NK-92 (cell line): Measurements from ENCODE around the gene RPS2.
"Not testable (repeated sequence)": the region's sequence is repeated elsewhere in the genome, so short reads cannot be mapped to it uniquely, and the experiment has no call there.

Experiments
- DNase-seq: peaks from one replicate; lab custom pipeline; 2025; ENCODE audit not compliant: unreplicated experiment; lab: John Stamatoyannopoulos, UW

Gene RPS2

DNA sequence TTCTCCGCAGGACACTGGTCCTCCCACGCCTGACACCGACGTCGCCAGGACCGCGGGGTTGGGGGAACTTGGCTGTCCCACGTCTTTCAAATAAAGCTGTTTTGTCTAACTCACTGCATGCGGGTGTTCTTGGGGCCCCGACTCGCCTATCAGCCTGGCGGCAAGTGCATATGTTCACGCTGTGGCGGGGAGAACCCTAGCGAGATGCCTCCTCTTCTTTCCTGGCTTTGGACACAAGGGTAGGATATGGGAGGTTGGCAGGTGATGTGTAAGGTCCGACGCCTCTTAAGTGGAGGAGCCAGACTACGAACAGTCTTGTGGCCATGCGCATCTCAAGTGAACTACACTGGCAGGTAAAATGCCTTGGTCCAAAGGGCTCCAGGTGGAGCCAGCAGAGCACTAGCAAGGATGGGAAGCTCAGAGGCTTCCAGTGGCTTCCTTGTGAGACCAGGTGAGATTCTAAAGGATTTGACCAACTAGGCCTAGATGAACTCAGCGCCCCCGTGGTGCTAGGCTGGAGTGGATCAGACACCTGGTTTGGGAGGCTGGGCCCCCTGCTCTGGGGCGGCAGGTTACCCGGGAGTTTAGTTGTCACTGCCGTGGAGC lies 873 bp upstream of the RPS2 start:
- DNase-seq: no peak

DNA sequence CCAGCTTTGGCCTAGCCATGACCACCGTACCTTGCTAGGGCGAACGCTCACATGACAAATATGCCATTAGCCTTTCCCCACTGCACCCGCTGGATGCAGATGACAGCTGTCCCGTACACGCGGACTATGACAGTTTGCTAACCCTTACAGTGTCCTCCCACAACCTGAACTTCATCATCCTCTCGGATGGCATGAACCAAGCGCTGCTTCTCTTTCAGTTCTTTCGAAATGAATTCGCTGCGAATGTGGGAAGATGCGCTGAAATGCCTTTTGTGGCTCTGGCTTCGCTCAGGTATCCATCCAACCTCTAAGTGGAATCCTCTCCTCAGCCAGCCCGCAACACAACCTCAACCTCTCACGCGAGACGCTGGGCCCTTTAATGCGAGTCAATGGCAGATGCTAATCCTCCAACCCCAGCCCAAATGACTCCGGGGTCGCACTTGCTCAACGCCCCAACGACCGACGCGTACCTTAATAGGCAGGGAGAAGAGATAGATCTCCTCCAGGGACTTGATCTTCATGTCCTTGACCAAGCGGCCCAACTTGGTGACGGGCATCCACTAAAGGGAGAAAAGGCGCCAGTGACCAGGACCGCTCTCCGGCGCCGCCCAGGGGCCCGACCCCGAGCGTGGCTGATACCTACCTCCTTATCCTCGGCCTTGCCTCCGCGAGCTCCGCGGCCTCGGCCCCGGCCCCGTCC lies 670 bp downstream of the RPS2 start:
- no peak for DNase-seq

DNA sequence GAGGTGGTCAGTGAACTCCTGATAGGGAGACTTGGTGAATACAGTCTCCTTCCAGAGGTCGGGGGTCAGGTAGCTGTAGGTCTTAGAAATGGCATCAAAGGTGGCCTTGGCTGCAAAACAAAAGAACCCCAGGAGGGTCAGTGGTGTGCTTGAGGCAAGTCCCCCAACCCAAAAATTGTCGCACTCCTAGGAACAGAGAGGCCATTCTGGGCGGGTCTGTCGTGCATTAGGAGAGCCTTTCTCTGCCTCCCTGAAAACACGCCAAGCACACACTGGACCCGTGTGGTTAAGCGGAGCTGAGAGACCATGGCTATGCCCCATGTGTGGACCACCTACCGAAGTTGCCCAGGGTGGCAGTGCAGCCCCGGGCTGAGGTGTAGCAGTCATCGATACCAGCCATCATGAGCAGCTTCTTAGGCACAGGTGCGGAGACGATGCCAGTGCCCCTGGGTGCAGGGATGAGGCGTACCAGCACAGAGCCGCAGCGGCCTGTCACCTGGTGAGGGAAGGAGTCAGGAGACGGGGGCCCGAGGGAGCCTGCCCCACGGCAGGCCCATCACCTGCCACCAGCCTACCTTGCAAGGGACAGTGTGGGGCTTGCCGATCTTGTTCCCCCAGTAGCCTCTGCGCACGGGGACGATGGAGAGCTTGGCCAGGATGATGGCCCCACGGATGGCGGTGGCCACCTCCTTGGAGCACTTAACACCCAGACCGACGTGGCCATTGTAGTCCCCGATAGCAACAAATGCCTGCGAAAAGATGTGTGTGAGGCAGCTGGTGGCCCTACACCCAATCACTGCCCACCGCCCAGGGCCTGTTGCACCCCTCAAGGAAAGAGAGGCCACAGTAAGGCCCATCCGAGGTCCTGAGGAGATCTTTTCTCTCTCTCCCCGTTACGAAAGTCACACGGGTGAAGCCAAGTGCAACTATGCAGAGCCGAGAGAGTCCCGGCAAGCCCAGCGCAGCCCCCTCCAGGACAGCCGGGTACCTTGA lies 2.2 kb downstream of the RPS2 start:
- DNase-seq: not testable (repeated sequence)

DNA sequence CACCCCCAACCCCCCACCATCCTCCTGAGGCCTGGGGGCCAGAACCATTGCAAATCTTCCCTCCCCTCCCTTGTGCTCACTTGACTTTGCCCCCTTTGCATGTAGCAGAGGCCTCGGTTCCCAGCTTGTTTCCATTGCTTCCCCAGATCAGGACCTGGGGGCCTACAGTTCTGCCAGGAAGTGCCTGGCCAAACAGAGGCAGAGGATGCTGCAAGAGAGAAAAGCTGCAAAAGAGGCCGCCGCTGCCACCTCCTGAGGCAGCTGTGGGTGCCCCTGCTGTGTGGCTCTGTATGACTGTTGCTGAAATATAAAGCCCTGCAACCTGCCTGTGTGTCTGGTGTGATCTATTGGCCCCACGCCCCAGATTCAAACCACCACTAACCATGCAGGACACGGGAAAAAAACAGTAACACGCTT lies 3.0 kb downstream of the RPS2 start:
- no peak for DNase-seq

DNA sequence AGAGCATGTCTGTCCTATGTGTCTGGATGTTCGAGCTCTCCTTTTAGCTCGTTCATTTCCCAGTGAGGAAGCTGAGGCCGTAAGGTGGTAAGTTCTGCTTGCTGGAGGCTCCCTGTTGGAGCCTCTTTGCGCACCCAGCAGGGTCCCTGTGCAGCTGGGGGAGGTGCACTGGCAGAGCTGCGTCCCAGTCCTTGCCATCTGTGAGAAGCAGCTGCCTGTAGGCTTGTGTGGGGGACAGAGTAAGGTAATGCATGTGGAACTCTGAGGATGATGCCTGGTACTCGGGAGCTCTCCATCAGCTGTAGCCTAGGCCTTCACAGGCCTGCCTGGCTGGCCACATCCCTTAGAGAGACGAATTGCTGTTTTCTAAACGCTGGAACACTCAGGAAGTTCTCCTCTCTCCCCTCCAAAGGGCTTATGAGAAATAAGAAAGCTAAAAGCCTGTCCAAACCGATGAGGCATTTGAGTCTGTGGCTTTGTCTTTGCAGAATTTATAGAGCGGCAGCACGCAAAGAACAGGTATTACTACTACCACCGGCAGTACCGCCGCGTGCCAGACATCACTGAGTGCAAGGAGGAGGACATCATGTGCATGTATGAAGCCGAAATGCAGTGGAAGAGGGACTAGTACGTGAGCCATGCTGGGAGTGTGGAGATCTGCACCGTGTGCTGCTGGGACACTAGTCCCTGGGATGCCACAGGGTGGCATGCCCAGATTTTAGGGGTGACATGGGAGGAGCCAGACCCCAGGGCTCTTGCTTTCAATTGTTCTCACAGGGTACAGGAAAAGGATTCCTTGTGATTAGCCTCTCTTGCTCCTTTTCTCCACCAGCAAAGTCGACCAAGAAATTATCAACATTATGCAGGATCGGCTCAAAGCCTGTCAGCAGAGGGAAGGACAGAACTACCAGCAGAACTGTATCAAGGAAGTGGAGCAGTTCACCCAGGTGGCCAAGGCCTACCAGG lies 3.7 kb downstream of the RPS2 start:
- no peak for DNase-seq

DNA sequence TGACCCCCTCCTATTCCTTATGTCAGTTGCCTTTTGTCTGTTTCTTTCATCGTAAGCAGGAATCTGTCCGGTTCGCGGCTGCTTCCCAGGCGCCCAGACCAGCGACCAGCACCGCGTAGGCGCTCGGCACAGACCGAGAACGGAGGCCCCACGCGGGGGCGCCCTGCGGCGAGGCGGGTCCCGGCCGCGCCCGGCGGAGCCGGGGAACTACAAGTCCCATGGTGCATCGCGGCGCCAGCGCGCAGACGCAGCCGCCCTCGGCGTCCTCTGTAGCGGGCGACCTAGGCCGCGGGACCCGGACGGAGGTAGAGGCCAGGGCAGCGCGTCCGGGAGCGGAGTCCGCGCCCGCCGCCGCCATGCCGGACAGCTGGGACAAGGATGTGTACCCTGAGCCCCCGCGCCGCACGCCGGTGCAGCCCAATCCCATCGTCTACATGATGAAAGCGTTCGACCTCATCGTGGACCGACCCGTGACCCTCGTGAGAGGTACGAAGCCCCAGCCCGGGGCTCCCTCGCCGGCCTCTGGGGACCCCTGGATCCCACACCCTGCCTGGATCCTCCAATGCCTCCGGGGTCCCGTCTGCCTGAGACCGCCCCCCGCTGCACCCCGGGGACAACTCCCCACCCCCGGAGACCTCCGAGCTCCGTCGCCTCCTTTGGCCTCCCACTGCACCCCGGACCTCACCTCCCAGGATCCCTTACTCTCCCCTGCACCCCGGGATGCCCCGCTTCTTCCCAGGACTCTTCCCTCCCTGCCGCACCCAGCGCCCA lies 5.2 kb downstream of the RPS2 start, which contains the start of gene NDUFB10:
NDUFB10 (plus strand) TSS at position 270 of the 771 bp plus-strand sequence; CDS start at position 357, 87 bp downstream.
- no peak for DNase-seq

DNA sequence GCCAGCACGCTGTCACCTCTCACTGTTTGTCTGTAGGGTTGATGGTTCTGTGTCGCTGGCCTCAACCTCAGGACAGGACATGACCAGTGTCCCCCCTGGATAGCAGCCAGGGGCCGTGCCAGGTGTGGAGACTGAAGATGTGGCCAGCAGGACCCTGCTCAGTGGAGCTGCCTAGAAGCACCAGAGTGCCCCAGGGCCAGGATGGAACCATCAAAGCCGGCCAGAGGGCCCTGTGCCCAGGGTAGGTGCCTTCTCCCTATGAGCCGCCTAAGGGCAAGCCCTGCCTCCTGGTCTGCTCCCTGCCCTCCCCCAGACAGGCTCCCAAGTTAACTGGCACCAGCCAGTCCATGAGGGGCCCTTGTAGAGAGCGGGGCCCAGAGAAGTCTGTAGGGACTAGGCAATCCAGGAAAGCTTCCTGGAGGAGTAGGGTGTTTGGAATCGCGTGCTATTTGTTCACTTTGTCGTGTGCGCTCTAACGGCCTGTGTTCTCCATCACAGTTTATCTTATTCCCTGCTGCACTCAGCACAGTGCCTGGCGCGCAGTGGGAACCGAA lies 5.8 kb downstream of the RPS2 start:
- DNase-seq: no peak

DNA sequence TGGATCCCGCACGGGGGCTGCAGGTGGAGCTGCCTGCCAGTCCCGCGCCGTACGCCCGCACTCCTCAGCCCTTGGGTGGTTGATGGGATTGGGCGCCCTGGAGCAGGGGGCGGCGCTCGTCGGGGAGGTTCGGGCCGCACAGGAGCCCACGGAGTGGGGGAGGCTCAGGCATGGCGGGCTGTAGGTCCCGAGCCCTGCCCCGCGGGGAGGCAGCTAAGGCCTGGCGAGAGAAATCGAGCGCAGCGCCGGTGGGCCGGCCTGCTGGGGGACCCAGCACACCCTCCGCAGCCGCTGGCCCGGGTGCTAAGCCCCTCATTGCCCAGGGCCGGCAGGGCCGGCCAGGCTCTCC lies 6.5 kb downstream of the RPS2 start:
- DNase-seq: not testable (repeated sequence)

DNA sequence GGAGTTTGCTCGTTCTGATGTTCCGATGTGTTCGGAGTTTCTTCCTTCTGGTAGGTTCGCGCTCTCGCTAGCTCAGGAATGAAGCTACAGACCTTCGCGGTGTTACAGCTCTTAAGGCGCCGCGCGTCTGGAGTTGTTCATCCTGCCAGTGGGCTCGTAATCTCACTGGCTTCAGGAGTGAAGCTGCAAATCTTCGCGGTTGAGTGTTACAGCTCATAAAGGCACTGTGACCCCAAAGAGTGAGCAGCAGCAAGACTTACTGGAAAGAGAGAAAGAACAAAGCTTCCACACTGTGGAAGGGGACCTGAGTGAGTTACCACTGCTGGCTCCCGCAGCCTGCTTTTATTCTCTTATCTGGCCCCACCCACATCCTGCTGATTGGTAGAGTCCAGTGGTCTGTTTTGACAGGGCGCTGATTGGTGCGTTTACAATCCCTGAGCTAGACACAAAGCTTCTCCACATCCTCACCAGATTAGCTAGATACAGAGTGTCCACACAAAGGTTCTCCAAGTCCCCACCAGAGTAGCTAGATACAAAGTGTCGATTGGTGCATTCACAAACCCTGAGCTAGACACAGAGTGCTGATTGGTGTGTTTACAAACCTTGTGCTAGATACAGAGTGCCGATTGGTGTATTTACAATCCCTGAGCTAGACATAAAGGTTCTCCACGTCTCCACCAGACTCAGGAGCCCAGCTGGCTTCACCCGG lies 7.0 kb downstream of the RPS2 start:
- not testable (repeated sequence) for DNase-seq

DNA sequence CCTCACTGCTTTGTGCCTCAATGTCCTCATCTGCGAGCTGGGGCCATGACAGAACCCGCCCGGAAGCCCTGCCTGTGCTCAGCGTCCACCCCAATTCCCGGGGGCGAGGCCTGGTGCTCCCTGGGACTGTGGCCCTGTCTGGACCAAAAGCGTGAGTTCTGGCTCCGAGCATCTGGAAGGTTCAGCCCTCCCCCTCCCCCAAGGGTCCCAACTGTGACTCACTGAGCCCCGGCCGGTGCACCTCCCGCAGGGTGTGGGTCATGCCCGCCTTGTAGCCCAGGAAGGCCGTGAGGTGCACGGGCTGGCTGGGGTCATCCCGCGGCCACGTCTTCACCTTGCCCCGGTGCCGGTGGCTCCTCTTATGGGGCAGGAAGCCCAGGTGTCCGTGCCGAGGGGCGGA lies 10.9 kb downstream of the RPS2 start:
- no peak for DNase-seq

DNA sequence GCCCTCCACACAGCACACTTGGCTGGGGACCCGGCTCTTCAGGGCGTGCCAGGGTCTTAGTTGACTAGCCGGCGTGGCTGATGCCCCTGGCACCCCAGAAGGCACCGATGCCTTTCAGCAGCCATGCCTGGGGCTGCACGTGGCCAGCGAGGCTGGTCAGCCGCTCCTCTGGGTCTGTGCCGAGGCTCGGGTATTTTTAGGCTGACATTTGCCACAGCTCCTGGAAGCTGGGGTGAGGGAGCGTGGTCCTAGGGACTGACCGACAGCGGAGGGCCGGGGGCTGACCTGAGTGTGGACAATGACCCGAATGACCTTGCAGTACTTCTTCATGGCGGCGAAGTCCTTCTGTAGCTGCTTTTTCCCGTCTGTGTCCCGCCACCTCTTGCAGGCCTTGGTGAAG lies 14.1 kb downstream of the RPS2 start:
- DNase-seq: no peak

DNA sequence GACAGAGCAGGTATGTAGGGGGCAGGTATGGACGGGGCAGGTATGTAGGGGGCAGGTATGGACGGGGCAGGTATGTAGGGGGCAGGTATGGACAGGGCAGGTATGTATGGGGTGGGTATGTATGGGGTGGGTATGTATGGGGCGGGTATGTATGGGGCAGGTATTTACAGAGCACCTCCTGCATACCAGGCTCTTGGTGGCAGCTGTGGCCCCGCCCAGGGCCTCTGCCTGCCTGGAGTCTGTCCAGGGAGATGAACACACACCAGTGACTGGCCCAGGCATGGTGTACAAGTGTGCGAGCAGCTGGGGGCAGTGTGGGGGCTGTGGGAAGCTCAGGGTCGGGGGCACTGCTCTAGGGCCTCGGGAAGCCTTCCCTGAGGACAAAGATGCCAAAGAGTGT lies 14.6 kb downstream of the RPS2 start:
- DNase-seq: no peak

DNA sequence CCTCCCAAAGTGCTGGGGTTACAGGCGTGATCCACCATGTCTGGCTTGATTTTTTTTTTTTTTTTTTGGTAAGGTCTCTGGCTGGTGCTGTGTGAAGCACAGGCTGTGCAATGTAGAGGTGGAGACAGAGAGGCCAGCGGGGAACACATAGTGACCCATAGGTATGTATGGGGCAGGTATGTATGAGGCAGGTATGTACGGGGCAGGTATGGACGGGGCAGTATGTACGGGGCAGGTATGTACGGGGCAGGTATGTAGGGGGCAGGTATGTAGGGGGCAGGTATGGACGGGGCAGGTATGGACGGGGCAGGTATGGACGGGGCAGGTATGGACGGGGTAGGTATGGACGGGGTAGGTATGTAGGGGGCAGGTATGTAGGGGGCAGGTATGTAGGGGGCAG lies 15.1 kb downstream of the RPS2 start:
- DNase-seq: no peak

DNA sequence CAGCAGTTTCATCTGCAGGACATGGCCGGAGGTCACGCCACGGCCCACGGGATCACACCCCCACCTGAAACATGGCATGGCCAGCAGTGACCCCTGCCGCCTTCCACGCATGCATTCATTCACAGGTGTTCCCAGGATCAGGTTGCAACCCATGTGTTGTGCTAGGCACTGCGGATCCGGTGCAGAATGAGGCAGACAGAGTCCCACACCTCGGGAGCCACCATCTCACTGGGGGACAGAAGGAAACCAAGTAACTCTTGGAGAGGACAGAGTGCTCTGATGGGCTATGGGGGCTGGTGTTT lies 17.3 kb downstream of the RPS2 start:
- DNase-seq: no peak

DNA sequence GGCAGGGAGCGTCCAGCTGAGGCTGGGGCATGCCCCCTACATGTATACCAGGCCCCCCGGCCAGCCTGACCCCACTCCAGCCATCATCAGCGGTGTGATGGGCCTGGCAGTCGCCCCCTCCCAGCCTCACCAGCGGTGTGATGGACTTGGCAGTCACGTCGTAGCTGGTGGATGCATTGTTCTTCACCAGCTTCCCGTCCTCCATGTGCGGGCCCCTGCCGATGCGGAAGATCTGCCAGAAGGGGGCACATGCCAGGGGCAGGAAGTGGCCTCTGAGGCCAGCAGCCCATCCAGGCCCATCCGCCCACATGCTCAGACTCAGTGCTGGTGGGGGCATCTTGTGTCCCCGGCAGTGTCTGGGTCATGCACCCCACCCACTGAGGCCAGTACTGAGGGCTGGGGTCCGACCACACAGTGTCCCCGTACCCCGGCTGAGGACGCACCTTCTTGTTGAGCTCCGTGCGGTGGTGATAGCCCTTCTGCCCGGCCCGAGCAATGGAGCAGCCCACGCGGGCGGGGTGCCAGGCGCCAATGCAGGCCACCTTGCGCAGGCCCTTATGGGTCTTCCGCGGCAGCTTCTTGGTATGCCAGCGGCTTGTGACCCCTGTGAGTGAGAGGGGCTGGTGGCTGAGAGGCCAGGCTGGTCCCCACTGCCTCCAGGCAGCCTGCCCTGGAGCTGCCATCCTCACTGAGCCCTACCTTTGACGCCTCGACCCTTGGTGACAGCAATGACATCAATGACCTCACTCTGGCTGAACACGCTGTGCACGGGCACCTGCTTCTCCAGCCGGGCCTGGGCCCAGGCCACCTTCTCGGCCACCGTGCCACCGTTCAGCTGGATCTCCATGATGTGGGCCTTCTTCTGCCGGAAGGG lies 17.9 kb downstream of the RPS2 start:
- DNase-seq: no peak

DNA sequence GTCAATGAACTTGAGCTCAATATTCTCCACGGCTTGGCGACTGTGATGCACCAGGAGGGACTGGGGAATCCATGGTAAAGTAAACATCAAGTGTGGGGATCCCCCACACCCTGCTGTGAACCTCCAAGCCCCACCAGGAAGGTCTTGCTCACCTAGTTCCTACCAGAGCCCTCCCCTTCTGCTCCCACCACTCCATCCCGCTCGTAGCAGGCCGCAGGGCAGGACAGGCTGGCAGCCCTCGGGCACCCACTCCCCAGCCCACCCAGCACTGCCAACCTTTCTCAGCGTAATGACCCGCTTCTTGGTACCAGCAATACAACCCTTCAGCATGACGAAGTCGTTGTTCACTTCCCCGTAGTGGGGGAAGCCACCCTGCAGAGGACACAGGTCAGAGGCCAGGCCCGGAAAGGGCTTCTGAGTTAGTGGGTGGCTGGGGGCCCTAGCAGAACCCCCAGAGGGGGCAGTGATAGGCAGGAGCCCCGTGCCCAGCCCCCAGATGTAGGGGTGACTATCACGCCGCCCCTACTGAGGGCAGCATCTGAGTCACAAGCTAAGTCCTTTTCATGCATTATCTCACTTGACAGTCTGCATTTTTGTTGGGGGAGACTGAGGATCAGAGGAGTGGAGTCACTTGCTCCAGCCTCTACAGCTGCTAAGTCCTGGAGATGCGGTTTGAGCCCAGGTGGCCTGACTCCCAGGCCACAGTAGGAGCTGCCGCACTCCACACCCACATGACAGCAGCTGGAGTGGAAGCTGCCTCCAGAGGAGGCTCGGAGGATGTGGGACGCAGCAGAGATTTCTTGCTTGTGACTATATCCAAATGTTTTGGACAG lies 18.9 kb downstream of the RPS2 start:
- no peak for DNase-seq

DNA sequence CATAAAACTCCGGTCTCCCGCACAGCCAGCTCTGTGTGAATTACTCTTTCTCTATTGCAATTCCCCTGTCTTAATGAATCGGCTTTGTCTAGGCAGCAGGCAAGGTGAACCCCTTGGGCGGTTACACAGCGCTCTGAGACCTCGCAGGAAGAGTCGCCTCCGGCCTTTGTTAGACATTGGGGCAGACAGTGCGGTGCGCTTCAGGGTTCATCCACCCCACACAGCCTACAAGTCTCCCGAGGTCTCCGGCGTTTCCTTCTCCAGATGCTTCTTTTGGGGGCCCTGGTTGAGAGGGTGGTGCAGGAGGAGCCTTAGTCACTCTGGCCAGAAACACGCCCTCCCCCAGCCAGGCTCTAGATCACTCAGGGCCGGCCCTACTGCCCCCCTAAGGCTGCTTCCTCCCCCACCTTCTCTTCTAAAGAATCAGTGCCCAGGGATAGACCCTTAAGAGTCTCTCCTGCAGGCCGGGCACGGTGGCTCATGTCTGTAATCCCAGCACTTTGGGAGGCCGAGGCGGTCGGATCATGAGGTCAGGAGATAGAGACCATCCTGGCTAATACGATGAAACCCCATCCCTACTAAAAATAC lies 19.9 kb downstream of the RPS2 start:
- DNase-seq: no peak
